Caco-2 (cell line): ENCODE results near the gene PER2. TPM values are rescaled to one million over a fixed set of nuclear protein-coding genes. Genes with fewer than 3 reads are reported as not detected.
A peak's percentile ranks its signal among the peaks of the same experiment; 100 is the strongest.

Experiments
- BruUV-seq: library from RNA; stranded (reverse); fragments of 400-500 nt; replicated peaks from 2 replicates; lab custom pipeline; 2021; lab: Mats Ljungman, UMichigan
- CTCF ChIA-PET: fragments of 300-600 bp; sonication (Branson Sonifier 250); formaldehyde crosslinking; loops from one replicate; lab custom pipeline; 2022; ENCODE audit warnings: antibody characterized with exemption; lab: Charles Lee
- POLR2A ChIA-PET: fragments of 300-600 bp; sonication (Branson Sonifier 250); formaldehyde crosslinking; loops from one replicate; lab custom pipeline; 2022; ENCODE audit warnings: antibody characterized with exemption; lab: Charles Lee
- DNase-seq, 2 experiments: peaks; one replicate each; pipeline versions ENCODE4 v3.0.0 to v3.0.0-alpha.2; 2020 to 2022
- H3K27me3 ChIP-seq: replicated peaks from 2 replicates; pipeline ENCODE4 v1.6.0; 2011; ENCODE audit warnings: low read length; ENCODE audit not compliant: control insufficient read depth, insufficient read depth
- H3K36me3 ChIP-seq: 2 replicates; pipeline ENCODE4 v1.5.1; 2011; ENCODE audit warnings: low read length; ENCODE audit not compliant: control insufficient read depth, insufficient read depth
- H3K4me1 ChIP-seq: fragments of 250-450 bp; sonication (Bioruptor Pico); 2 replicates; pipeline ENCODE4 v1.5.1; 2020; ENCODE audit warnings: mild to moderate bottlenecking
- H3K4me3 ChIP-seq: 2 replicates; pipeline ENCODE4 v1.5.1; 2011; ENCODE audit warnings: low read depth, mild to moderate bottlenecking, control low read depth, low read length
- H3K9me3 ChIP-seq: fragments of 250-450 bp; sonication (Bioruptor Pico); 2 replicates; pipeline ENCODE4 v1.5.1; 2020; ENCODE audit warnings: mild to moderate bottlenecking, moderate library complexity
- H3K27ac Mint-ChIP-seq: one replicate; pipeline ENCODE4 v1.8.0; 2022; ENCODE audit warnings: mixed read lengths; ENCODE audit not compliant: unreplicated experiment
- H3K27me3 Mint-ChIP-seq: one replicate; pipeline ENCODE4 v1.8.0; 2022; ENCODE audit warnings: mixed read lengths; ENCODE audit not compliant: insufficient read depth, unreplicated experiment
- H3K36me3 Mint-ChIP-seq: one replicate; pipeline ENCODE4 v1.8.0; 2022; ENCODE audit warnings: mild to moderate bottlenecking, mixed read lengths; ENCODE audit not compliant: insufficient read depth, unreplicated experiment
- H3K4me1 Mint-ChIP-seq: one replicate; pipeline ENCODE4 v1.8.0; 2022; ENCODE audit warnings: low read depth, mixed read lengths; ENCODE audit not compliant: unreplicated experiment
- H3K4me3 Mint-ChIP-seq: one replicate; pipeline ENCODE4 v1.8.0; 2022; ENCODE audit warnings: mild to moderate bottlenecking, moderate library complexity, mixed read lengths; ENCODE audit not compliant: unreplicated experiment
- H3K9me3 Mint-ChIP-seq: one replicate; pipeline ENCODE4 v1.8.0; 2022; ENCODE audit warnings: mixed read lengths; ENCODE audit not compliant: unreplicated experiment
- CTCF ChIP-seq, 2 experiments: fragments of 200-600 bp in 1 of 2; IDR thresholded peaks; 1 replicate in 1 of 2; 2 replicates in 1 of 2; pipeline versions ENCODE4 v1.5.1 to v1.8.0; 2011 to 2022; ENCODE audit warnings: antibody characterized with exemption in 1 of 2, control low read depth in 1 of 2, inconsistent platforms in 1 of 2, low read depth in 1 of 2, low read length in 1 of 2, mild to moderate bottlenecking in 1 of 2, moderate library complexity in 1 of 2; ENCODE audit not compliant: insufficient read depth in 1 of 2, severe bottlenecking in 1 of 2, unreplicated experiment in 1 of 2
- intact Hi-C: fragments of 100-400 bp; cut with micrococcal nuclease; formaldehyde crosslinking; loops from one replicate; pipeline ENCODE4 v1.10.0; 2022; ENCODE audit not compliant: unreplicated experiment
- total RNA-seq: library from RNA; stranded (reverse); gene quantifications from 2 replicates; pipeline ENCODE4 v1.2.3, GENCODE V29; 2022

Gene PER2
- total RNA-seq, 1 experiment from 2014 or later: 12.2 TPM

- Mint-ChIP-seq H3K36me3 (no peaks in the 10 kb centered on the region), H3K9me3 (no peaks in the 10 kb centered on the region), H3K4me3 (peak within 1 kb of the TSS; percentile 68), H3K4me1 (no peaks in the 10 kb centered on the region), H3K27me3 (no peaks in the 10 kb centered on the region), H3K27ac (no peak within 1 kb of the TSS)
- Histone ChIP-seq H3K4me3 (peak within 1 kb of the TSS; percentile 45), H3K36me3 (no peaks in the 10 kb centered on the region), H3K4me1 (no peaks in the 10 kb centered on the region), H3K9me3 (no peaks in the 10 kb centered on the region), H3K27me3 (no peaks in the 10 kb centered on the region)
- ChIA-PET CTCF (no interaction called here), POLR2A (no interaction called here)
- BruUV-seq: no TSS peak
- intact Hi-C loops: no loop called here
- DNase-seq: peak; percentile 88 to 92
- no peak for TF ChIP-seq CTCF (IDR thresholded peaks at IDR 0.05; ENCODE audit: insufficient read depth in 1 of 2, low read depth in 1 of 2, low read length in 1 of 2, severe bottlenecking in 1 of 2, unreplicated experiment in 1 of 2)
These were observed 31.8 kb upstream of the PER2 start, which contains the start of gene TRAF3IP1 for GRCh38 chr2:238320246-238320647. TSS of gene TRAF3IP1 (plus strand) at chr2:238320518. CDS start at chr2:238320663, 145 bp downstream.

- no peak overlapping the region for H3K4me3 ChIP-seq
- no peak overlapping the region for H3K27ac Mint-ChIP-seq
These were observed 26.7 kb upstream of the PER2 start for GRCh38 chr2:238315031-238315595.

GRCh38 chr2:238314576-238314975, 26.2 kb upstream of the PER2 start:
- Mint-ChIP-seq H3K4me3 (no peak overlapping the region), H3K27ac (no peak overlapping the region), H3K36me3 (no peaks in the 10 kb centered on the region), H3K27me3 (no peaks in the 10 kb centered on the region), H3K9me3 (no peaks in the 10 kb centered on the region), H3K4me1 (no peaks in the 10 kb centered on the region)
- Histone ChIP-seq H3K36me3 (no peaks in the 10 kb centered on the region), H3K9me3 (no peaks in the 10 kb centered on the region), H3K4me1 (no peaks in the 10 kb centered on the region), H3K27me3 (no peaks in the 10 kb centered on the region), H3K4me3 (no peak overlapping the region)
- ChIA-PET POLR2A (no interaction called here), CTCF (no interaction called here)
- intact Hi-C loops: no loop called here
- no peak for DNase-seq
- BruUV-seq: no TSS peak
- no peak for TF ChIP-seq CTCF (IDR thresholded peaks at IDR 0.05; ENCODE audit: insufficient read depth in 1 of 2, low read depth in 1 of 2, low read length in 1 of 2, severe bottlenecking in 1 of 2, unreplicated experiment in 1 of 2)

More at GRCh38 chr2:238315031-238315595, 26.7 kb upstream of the PER2 start:
- H3K36me3 ChIP-seq: no peaks in the 10 kb centered on the region
- TF ChIP-seq CTCF (IDR thresholded peaks at IDR 0.05; ENCODE audit: insufficient read depth in 1 of 2, low read depth in 1 of 2, low read length in 1 of 2, severe bottlenecking in 1 of 2, unreplicated experiment in 1 of 2): no peak
- Mint-ChIP-seq H3K9me3 (no peaks in the 10 kb centered on the region), H3K27me3 (no peaks in the 10 kb centered on the region), H3K4me3 (no peak overlapping the region), H3K36me3 (no peaks in the 10 kb centered on the region), H3K4me1 (no peaks in the 10 kb centered on the region)
- no peaks in the 10 kb centered on the region for H3K9me3 ChIP-seq
- no peaks in the 10 kb centered on the region for H3K4me1 ChIP-seq
- no peak for DNase-seq
- ChIA-PET CTCF (no interaction called here), POLR2A (no interaction called here)
- no TSS peak for BruUV-seq
- intact Hi-C loops: no loop called here
- H3K27me3 ChIP-seq: no peaks in the 10 kb centered on the region
